ENCODE results near the gene FOXL2. TPM values are rescaled to one million over a fixed set of nuclear protein-coding genes. Genes with fewer than 3 reads are reported as not detected.

Gene FOXL2
- total RNA-seq, 4 donors from 2014 or later, result not detected

- DNase-seq (ENCODE audit: low spot score) (no peak), ATAC-seq (ENCODE audit: low FRiP score) (no peak)
- no peak for TF ChIP-seq CTCF (IDR thresholded peaks at IDR 0.05)
Observed at GRCh38 chr3:138950701-138951100, 3.8 kb upstream of the FOXL2 start.

- no peak for TF ChIP-seq CTCF (IDR thresholded peaks at IDR 0.05)
- ATAC-seq (ENCODE audit: low FRiP score), result peak; percentile 67
- DNase-seq (ENCODE audit: low spot score), result no peak
Observed at GRCh38 chr3:138950006-138950644, 3.2 kb upstream of the FOXL2 start.

- ATAC-seq (ENCODE audit: low FRiP score) (no peak), DNase-seq (ENCODE audit: low spot score) (no peak)
- no peak for TF ChIP-seq CTCF (IDR thresholded peaks at IDR 0.05)
Observed at GRCh38 chr3:138949445-138950005, 2.6 kb upstream of the FOXL2 start.

DNA sequence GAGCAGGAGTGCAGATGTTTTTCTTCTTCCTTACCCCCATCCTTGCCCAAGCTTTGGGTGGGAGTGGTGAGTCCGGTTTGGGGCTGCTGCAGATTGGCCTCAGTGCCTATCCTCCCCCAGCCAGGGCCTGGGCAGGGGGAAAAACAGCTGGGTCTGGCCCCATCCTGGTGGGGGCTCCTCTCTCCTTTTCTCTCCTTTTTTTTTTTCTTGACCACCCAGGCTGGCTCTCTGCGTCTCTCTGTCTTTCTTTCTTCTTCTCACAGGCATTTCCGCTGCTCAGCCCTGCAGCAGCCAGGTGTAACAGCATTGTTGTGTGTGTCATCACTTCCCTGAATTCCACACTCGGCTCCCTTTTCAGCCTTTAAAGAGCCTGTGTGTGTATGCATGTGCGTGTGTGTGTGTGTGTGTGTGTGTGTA lies 2.1 kb upstream of the FOXL2 start:
- no peak for TF ChIP-seq CTCF (IDR thresholded peaks at IDR 0.05)
- ATAC-seq (ENCODE audit: low FRiP score), result no peak
- no peak for DNase-seq (ENCODE audit: low spot score)

DNA sequence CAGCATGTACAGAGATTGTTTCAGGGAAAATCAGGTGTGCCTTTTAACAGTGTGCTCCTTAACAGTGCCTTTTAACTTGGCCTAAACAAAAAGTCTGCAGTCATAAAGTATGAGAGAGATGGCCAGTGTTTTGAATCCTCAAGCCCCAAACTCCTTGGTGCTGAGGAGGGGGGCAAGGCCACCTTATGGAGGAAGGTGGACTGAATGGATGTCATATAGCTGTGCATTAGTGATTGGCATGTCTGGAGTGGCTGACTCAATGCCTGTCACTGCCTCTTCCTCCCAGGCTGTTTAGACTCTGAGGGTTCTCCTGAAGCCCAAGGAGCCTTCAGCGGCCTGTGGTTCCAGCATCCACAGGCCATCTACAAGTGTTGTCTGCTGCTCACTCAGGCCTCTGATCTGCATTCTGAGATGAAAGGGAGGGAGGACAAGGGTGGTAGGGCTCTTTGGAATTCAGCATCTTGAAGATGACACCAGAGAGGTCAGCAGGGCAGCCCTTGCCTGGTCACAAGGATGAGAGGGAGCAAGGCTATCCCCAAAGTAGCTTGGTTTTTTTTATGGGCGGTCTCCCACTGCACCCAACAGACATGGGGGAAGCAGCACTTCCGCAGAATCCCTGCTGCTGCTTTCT lies 1.5 kb upstream of the FOXL2 start:
- DNase-seq (ENCODE audit: low spot score), result no peak

DNA sequence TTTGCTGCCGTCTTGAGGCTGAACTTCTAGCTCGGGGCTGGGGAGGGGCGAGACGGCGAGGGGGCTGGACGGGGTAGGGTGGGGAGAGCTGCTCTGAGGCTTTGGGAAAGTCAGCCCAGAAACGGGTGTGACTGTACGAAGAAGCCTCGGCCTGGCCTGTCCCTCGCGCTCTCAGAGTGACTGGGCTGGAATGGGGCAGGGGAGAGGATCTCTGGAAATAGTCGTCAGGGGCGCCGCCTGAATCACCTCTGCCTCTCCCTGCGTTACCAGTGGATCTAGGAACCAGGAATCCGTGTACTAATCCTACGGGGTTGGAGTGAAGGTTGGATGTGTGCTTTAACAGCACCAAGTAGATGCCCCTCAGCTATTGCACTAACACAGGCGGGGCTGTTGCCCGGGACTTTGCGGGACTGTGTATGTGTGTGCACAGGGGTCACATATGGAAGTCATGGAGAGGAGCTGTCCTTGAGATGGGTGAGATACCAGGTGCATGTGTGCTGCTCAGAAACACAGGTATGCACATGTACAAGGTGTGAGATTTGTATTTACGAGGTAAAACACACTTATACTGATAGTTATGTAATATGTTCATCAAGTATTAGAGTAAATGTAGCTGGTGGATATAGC lies 671 bp upstream of the FOXL2 start:
- DNase-seq (ENCODE audit: low spot score), result no peak
- no peak for TF ChIP-seq CTCF (IDR thresholded peaks at IDR 0.05)
- no peak for ATAC-seq (ENCODE audit: low FRiP score)

More for the DNA sequence above, 1.5 kb upstream of the FOXL2 start:
- ATAC-seq (ENCODE audit: low FRiP score), result no peak
- TF ChIP-seq CTCF (IDR thresholded peaks at IDR 0.05), result no peak
